HT1080 (cell line): ENCODE data around the gene FAM120C. TPM values are rescaled to one million over a fixed set of nuclear protein-coding genes. Genes with fewer than 3 reads are reported as not detected.

Source experiments
- DNase-seq: peaks from one replicate; pipeline ENCODE4 v3.0.0-alpha.2; 2015; ENCODE audit warnings: low read depth
- small RNA-seq: library from RNA; depleted of rRNA; stranded (forward); fragments of <200 nt; gene quantifications from one replicate; pipeline ENCODE3, GENCODE V24; 2014
- total RNA-seq: library from RNA; depleted of rRNA; stranded (reverse); fragments of >200 nt; shearing (Covaris generic); gene quantifications from 2 replicates; pipeline ENCODE4 v1.2.3, GENCODE V29; 2014; rRNA removed

Gene FAM120C
- total RNA-seq, 1 experiment from 2014 or later: 10.0 TPM

DNA sequence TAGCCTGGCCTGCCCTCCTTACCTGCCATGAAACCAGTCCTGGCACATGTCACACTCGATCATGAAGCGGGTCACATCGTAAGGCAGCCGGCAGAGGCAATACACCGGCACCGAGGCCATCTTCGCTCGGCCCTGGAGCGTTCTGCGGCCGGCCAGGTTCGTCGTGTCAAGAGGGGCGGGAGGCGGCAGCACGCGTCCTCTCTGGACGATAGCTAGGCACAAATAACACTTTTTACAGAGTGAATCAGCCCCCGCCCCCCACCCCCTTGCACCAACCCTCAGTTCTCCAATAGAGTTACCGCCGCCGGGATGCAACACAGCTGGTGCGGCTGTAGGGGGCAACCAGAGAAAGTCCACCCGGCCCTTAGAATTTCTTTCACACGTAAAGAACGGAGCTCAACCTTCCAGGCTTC is 140.4 kb downstream of the FAM120C start:
- DNase-seq: peak; percentile 60

DNA sequence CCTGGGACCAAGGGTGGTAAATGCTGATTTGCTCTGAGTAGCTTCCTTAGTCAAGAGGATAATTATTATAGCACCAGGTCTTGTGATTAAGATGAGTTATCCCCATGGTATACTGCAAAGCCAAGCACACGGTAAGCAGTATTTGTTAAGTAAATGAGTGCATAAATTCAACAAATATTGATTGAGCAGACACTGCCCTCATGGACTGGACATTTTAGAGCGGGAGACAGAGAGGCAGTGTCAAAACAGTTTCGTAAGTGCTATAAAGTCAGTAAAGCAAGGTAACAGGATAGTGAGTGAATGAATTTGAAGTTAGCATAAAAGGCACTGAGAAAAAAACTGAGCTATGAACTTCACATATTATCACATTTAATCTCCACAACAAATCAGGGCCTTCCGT is 152.7 kb downstream of the FAM120C start:
- no peak for DNase-seq

DNA sequence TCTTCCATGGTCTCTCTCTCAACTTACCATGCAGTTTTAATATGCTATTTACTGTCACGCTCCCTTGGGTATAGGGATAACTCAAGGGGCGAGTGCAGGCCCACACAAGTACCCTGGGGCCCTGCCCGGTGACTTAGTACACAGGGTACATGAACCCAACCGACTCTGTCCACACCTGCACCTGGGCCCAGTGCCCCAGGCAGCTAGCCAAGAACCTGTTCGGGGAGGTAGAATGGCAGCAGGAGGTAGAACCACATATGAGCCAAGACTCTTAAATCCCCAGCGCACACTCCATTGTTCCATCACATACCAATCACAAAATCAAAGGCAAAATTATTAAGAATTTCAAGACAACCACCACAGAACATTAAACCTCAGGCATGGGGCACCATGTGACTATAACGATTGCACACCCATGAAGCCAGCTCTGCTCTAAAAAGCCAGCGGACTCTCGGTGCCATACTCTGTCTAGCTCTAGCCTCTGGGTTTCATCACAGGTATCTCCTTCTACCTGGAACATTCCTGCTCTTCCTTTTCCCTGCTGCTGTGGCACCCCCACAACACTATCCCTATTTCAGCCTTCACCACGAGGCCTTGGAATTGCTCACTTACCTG is 153.4 kb downstream of the FAM120C start:
- no peak for DNase-seq

DNA sequence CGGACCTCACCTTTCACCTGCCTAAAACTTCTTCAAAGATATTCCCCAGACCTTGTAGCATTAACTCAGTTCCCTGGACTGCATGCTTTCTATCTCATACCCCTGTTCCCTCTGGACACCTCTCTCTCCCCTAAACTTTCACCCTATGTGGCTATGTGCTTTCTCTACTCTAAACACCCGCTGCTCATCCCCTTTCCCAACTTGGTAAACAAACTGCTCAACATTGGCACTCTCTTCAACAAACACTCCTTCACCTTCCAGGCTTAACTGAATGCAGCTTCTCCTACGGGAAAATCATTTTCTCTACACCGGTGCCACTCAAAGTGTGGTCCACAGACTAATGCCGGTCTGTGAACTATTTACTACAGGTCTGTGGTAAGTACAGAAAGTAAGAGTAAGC is 158.7 kb downstream of the FAM120C start:
- DNase-seq: no peak

Small RNAs within 50 kb of the gene (small RNA-seq; reads per million reads assigned to genes)
- gene AL589872.1: not detected

Other genes with a start within 250 kb of the FAM120C start
- gene PHF8, start 138.8 kb downstream of the FAM120C start, total RNA-seq: 9.3 and 12.8 TPM in 2 replicates
- under 0.01 and 0.02 TPM in 2 replicates for gene WNK3, start 174.8 kb upstream of the FAM120C start, total RNA-seq